GM12891 (cell line): ENCODE measurements around the gene TLE2.

Experiments
- POLR2A ChIP-seq: IDR thresholded peaks from 2 replicates; pipeline ENCODE4 v1.6.1; 2011; ENCODE audit warnings: low read depth, low read length, control low read depth
- POLR2AphosphoS5 ChIP-seq: IDR thresholded peaks from 2 replicates; pipeline ENCODE4 v1.6.1; 2011; ENCODE audit warnings: low read depth, low read length, control low read depth
- POU2F2 ChIP-seq: IDR thresholded peaks from 2 replicates; pipeline ENCODE4 v1.6.1; 2011; ENCODE audit warnings: low read depth, mild to moderate bottlenecking, control low read depth, low read length, moderate library complexity
- TAF1 ChIP-seq: IDR thresholded peaks from 2 replicates; pipeline ENCODE4 v1.6.1; 2011; ENCODE audit warnings: low read depth, low read length, control low read depth

- no peak for TF ChIP-seq POLR2A
- no peak for TF ChIP-seq POLR2AphosphoS5
- no peak for TF ChIP-seq TAF1
- TF ChIP-seq POU2F2: no peak
Measured at GRCh38 chr19:2998642-2999041, 30.4 kb downstream of the TLE2 start.
